K562 (cell line): ENCODE data around the gene CTF1. TPM values are rescaled to one million over a fixed set of nuclear protein-coding genes. Genes with fewer than 3 reads are reported as not detected.
A peak's percentile ranks its signal among the peaks of the same experiment; 100 is the strongest.

Experiments used
- ATAC-seq: fragments of 200-7000 bp; cut with Tn5 transposase; 3 replicates; pipeline ENCODE4 v1.9.1; 2020; ENCODE audit warnings: moderate library complexity
- BruUV-seq: library from RNA; stranded (reverse); fragments of 400-500 nt; replicated peaks from 2 replicates; lab custom pipeline; 2021; lab: Mats Ljungman, UMichigan
- CTCF ChIA-PET: fragments of 300-600 bp; formaldehyde crosslinking; extraction: SDS; loops from one replicate; lab custom pipeline; 2021; ENCODE audit warnings: low intra/inter-chr PET ratio; lab: Yijun Ruan, JAX
- POLR2A ChIA-PET: fragments of 300-600, 350-650 bp; sonication (Branson Sonifier 250); formaldehyde crosslinking; extraction: SDS; loops from one replicate; lab custom pipeline; 2021; ENCODE audit warnings: antibody characterized with exemption, inconsistent platforms; lab: Yijun Ruan, JAX
- DNase-seq, 4 experiments: peaks; one replicate each; pipeline versions ENCODE4 v3.0.0 to v3.0.0-alpha.2; 2011 to 2018; ENCODE audit warnings: low spot score in 3 of 4, mixed read lengths in 3 of 4; ENCODE audit errors: extremely low read depth in 1 of 4
- FAIRE-seq: peaks from 2 replicates; lab custom pipeline; 2011; peaks lifted over from hg19 to GRCh38; lab: Jason Lieb, UNC
- H2AFZ ChIP-seq: 2 replicates; pipeline ENCODE4 v1.6.0; 2011; ENCODE audit warnings: low read depth, low read length, control low read depth, inconsistent platforms
- H3K27ac ChIP-seq: fragments of 200-600 bp; 3 replicates; pipeline ENCODE4 v1.8.0; 2011; ENCODE audit warnings: low read depth, mild to moderate bottlenecking, control low read depth, inconsistent platforms, low read length, moderate library complexity, mixed read lengths; ENCODE audit errors: extremely low read depth
- H3K27me3 ChIP-seq, 2 experiments: fragments of 300-600 bp in 1 of 2; 2 replicates in 1 of 2; 3 replicates in 1 of 2; pipeline versions ENCODE4 v1.6.0 to v1.8.0; 2011; ENCODE audit warnings: inconsistent platforms in 2 of 2, low read length in 2 of 2, mild to moderate bottlenecking in 1 of 2, mixed read lengths in 1 of 2, moderate library complexity in 1 of 2; ENCODE audit not compliant: control insufficient read depth in 2 of 2, insufficient read depth in 2 of 2
- H3K36me3 ChIP-seq: fragments of 300-600 bp; 3 replicates; pipeline ENCODE4 v1.8.0; 2011; ENCODE audit warnings: mild to moderate bottlenecking, low read length, inconsistent platforms; ENCODE audit not compliant: control insufficient read depth, insufficient read depth
- H3K4me1 ChIP-seq, 2 experiments: fragments of 200-600 bp in 1 of 2; replicated peaks in 1 of 2; 2 replicates in 1 of 2; 3 replicates in 1 of 2; pipeline versions ENCODE4 v1.5.1 to v1.8.0; 2011; ENCODE audit warnings: inconsistent platforms in 2 of 2, low read length in 2 of 2, mild to moderate bottlenecking in 1 of 2, mixed read lengths in 1 of 2, moderate library complexity in 1 of 2; ENCODE audit not compliant: control insufficient read depth in 2 of 2, insufficient read depth in 2 of 2
- H3K4me2 ChIP-seq: 2 replicates; pipeline ENCODE4 v1.6.1; 2011; ENCODE audit warnings: low read length, control low read depth, inconsistent platforms, mixed read lengths; ENCODE audit not compliant: insufficient read depth
- H3K4me3 ChIP-seq: fragments of 200-600 bp; sonication (generic), shearing (Covaris generic); 2 replicates; pipeline ENCODE4 v1.5.1; 2016; ENCODE audit warnings: control low read depth, inconsistent platforms
- H3K79me2 ChIP-seq: fragments of 200-600 bp; 3 replicates; pipeline ENCODE4 v1.8.0; 2011; ENCODE audit warnings: low read length, inconsistent platforms; ENCODE audit not compliant: control insufficient read depth, insufficient read depth
- H3K9ac ChIP-seq, 2 experiments: 2 replicates each; pipeline versions ENCODE4 v1.6.0 to v1.6.1; 2011; ENCODE audit warnings: low read depth in 2 of 2, low read length in 2 of 2, control low read depth in 1 of 2, inconsistent platforms in 1 of 2, mild to moderate bottlenecking in 1 of 2, mixed read lengths in 1 of 2; ENCODE audit not compliant: insufficient read depth in 1 of 2
- H3K9me1 ChIP-seq: one replicate; pipeline ENCODE4 v1.6.0; 2011; ENCODE audit warnings: inconsistent platforms, mild to moderate bottlenecking, low read length, moderate library complexity; ENCODE audit not compliant: control insufficient read depth, insufficient read depth
- H3K9me3 ChIP-seq: replicated peaks from 2 replicates; pipeline ENCODE4 v1.5.1; 2011; ENCODE audit warnings: low read depth, low read length, inconsistent platforms; ENCODE audit not compliant: control insufficient read depth, insufficient read depth
- H4K20me1 ChIP-seq: replicated peaks from 2 replicates; pipeline ENCODE4 v1.6.1; 2011; ENCODE audit warnings: low read length, inconsistent platforms, mixed read lengths; ENCODE audit not compliant: control insufficient read depth, insufficient read depth
- KLF16 ChIP-seq: IDR thresholded peaks from 2 replicates; pipeline ENCODE4 v1.6.1; 2016; ENCODE audit warnings: antibody characterized with exemption
- POLR2A ChIP-seq: fragments of 450-650 bp; conservative IDR thresholded peaks from 2 replicates; pipeline ENCODE4 v1.6.1; 2016
- SUPT5H ChIP-seq: fragments of 450-650 bp; IDR thresholded peaks from 2 replicates; pipeline ENCODE4 v1.6.1; 2016
- YY1 ChIP-seq, 3 experiments: IDR thresholded peaks; 2 replicates each; pipeline ENCODE4 v1.6.1; 2011; ENCODE audit warnings: low read length in 2 of 3, mild to moderate bottlenecking in 2 of 3, moderate library complexity in 2 of 3, borderline replicate concordance in 1 of 3, control low read depth in 1 of 3, low read depth in 1 of 3; ENCODE audit not compliant: insufficient read depth in 3 of 3, insufficient replicate concordance in 2 of 3, control insufficient read depth in 1 of 3, insufficient read length in 1 of 3; ENCODE audit errors: extremely low read depth in 1 of 3
- ZNF512 ChIP-seq: IDR thresholded peaks from 2 replicates; pipeline ENCODE4 v1.6.1; 2016; ENCODE audit warnings: missing genetic modification characterization, missing compliant biosample characterization
- WGBS: fragments of 100-300 bp; shearing (Covaris generic); methylation state at CpG from one replicate; pipeline ENCODE4 v1.1.6; 2016; ENCODE audit warnings: low coverage, mixed read lengths; ENCODE audit not compliant: insufficient coverage; ENCODE audit errors: missing lambda C conversion rate; 5-methylcytosine and 5-hydroxymethylcytosine counted together
- in situ Hi-C: fragments of 300-500 bp; cut with MboI; formaldehyde crosslinking; loops from 4 replicates; pipeline ENCODE4 v1.15.0; 2018; ENCODE audit warnings: inconsistent platforms, mixed read lengths
- intact Hi-C: fragments of 100-400 bp; cut with micrococcal nuclease; formaldehyde crosslinking; loops from 2 replicates; pipeline ENCODE4 v1.14.2; 2022
- polyA plus RNA-seq, 8 experiments: library from polyadenylated mRNA; depleted of rRNA in 4 of 8; stranded (reverse) in 5 of 8; unstranded in 3 of 8; fragments of >200 nt; fragmentation: Nextera tagmentation in 2 of 8; fragmentation: Illumina TruSeq in 1 of 8; extraction: Ambion mirVana in 2 of 8; extraction: Trizol in 1 of 8; gene quantifications; 2 replicates each; pipeline versions ENCODE4 v1.2.1 to v1.2.3, GENCODE V29; 2011 to 2014; ENCODE audit warnings: inconsistent platforms in 1 of 8, missing spikeins in 1 of 8
- total RNA-seq, 7 experiments: library from RNA; depleted of rRNA in 6 of 7; stranded (reverse); fragments of >200 nt in 6 of 7; fragmentation: Illumina TruSeq in 2 of 7; extraction: Trizol in 2 of 7; gene quantifications; 2 replicates each; pipeline versions ENCODE4 v1.2.1 to v1.2.3, GENCODE V29; 2011 to 2021; ENCODE audit warnings: low replicate concordance in 1 of 7

CTF1 gene
- total and polyA plus RNA-seq, 9 of the 15 experiments (the other 6 are each of a cell fraction or from before 2014, with no cell fraction given): 0.24 to 2.5 (median 0.44) TPM

- ATAC-seq (no peak), FAIRE-seq (no peak), DNase-seq (no peak)
- peaks cover 8% of the 10 kb centered on the region for H3K9me1 ChIP-seq
- in situ Hi-C loops (loop anchor here (10.0 to 25.0 kb wide), 2 partner anchors 743 to 911 kb away; partner anchors contain the start of gene ZNF267), intact Hi-C loops (loop anchor here (2.0 to 10.0 kb wide), 3 partner anchors 17 to 503 kb away; partner anchors contain the start of genes ARMC5 and VKORC1)
- H3K4me2 ChIP-seq: no peak overlapping the region
- no peak overlapping the region for H2AFZ ChIP-seq
- H3K9ac ChIP-seq: no peak overlapping the region
- no peaks in the 10 kb centered on the region for H3K9me3 ChIP-seq
- peaks cover 26% of the 10 kb centered on the region; the same call in 2 of the 3 replicates for H3K36me3 ChIP-seq
- ChIA-PET CTCF (no interaction called here), POLR2A (interaction anchor here (0.6 to 3.8 kb wide), 3 partner anchors 11 to 241 kb away, joined by 3 to 11 read pairs (median 3); no protein-coding TSS in a partner anchor)
- peak; percentile 46; the same call in 1 of the 2 replicates for TF ChIP-seq SUPT5H
- 0 out of 2 replicates have a peak, but pooled peaks have one; percentile 24 for TF ChIP-seq ZNF512
- TF ChIP-seq KLF16: no peak
- 0 out of 2 replicates have a peak, but pooled peaks have one; percentile 21 for TF ChIP-seq POLR2A
- peak in 1 of 3 experiments; percentile 29 for TF ChIP-seq YY1 (IDR thresholded peaks at IDR 0.05; ENCODE audit: borderline replicate concordance in 1 of 3, control insufficient read depth in 1 of 3, extremely low read depth in 1 of 3, insufficient read depth in 3 of 3, insufficient read length in 1 of 3, insufficient replicate concordance in 2 of 3, low read depth in 1 of 3, low read length in 2 of 3)
- no peaks in the 10 kb centered on the region for H3K27me3 ChIP-seq
- no peak overlapping the region for H3K4me3 ChIP-seq
- 53% methylated on average over 3 of the region's 3 CpGs for WGBS
- peaks cover 35 to 64% of the 10 kb centered on the region in 2 experiments for H3K4me1 ChIP-seq
- H3K27ac ChIP-seq: no peak overlapping the region
- peaks cover 36% of the 10 kb centered on the region for H3K79me2 ChIP-seq
- BruUV-seq: no TSS peak
- H4K20me1 ChIP-seq: no peaks in the 10 kb centered on the region
Measured at GRCh38 chr16:30951750-30952149, 55.3 kb downstream of the CTF1 start.
